IMR-90 (cell line): ENCODE measurements around the gene GBP3.
"Not testable (repeated sequence)": the region's sequence is repeated elsewhere in the genome, so short reads cannot be mapped to it uniquely, and the experiment has no call there.

Experiments
- BHLHE40 ChIP-seq: fragments of 150-350 bp; IDR thresholded peaks from 2 replicates; pipeline ENCODE4 v1.6.1; 2016; ENCODE audit warnings: mild to moderate bottlenecking, low read depth, low read length
- CEBPB ChIP-seq: IDR thresholded peaks from 2 replicates; pipeline ENCODE4 v1.6.1; 2012; ENCODE audit warnings: low read depth, low read length, improper control_type of control experiment
- CTCF ChIP-seq: conservative IDR thresholded peaks from 2 replicates; pipeline ENCODE4 v1.5.1; 2012; ENCODE audit warnings: mild to moderate bottlenecking, low read depth, low read length, improper control_type of control experiment
- ELK1 ChIP-seq: fragments of 150-350 bp; IDR thresholded peaks from 2 replicates; pipeline ENCODE4 v1.6.1; 2016; ENCODE audit warnings: low read depth, mild to moderate bottlenecking, low read length, moderate library complexity, borderline replicate concordance
- MAFK ChIP-seq: IDR thresholded peaks from 2 replicates; pipeline ENCODE4 v1.6.1; 2012; ENCODE audit warnings: low read depth, low read length, improper control_type of control experiment
- MAZ ChIP-seq: IDR thresholded peaks from 2 replicates; pipeline ENCODE4 v1.6.1; 2012; ENCODE audit warnings: low read depth, mild to moderate bottlenecking, low read length, improper control_type of control experiment, moderate library complexity, borderline replicate concordance
- NFE2L2 ChIP-seq: fragments of 150-350 bp; IDR thresholded peaks from 2 replicates; pipeline ENCODE4 v1.6.1; 2016; ENCODE audit warnings: low read depth, mild to moderate bottlenecking, low read length
- POLR2A ChIP-seq: IDR thresholded peaks from 2 replicates; pipeline ENCODE4 v1.6.1; 2012; ENCODE audit warnings: mild to moderate bottlenecking, low read depth, low read length
- RAD21 ChIP-seq: IDR thresholded peaks from 2 replicates; pipeline ENCODE4 v1.6.1; 2012; ENCODE audit warnings: low read length, improper control_type of control experiment
- RCOR1 ChIP-seq: IDR thresholded peaks from 2 replicates; pipeline ENCODE4 v1.6.1; 2012; ENCODE audit warnings: mild to moderate bottlenecking, low read length, improper control_type of control experiment; ENCODE audit not compliant: insufficient replicate concordance
- RFX5 ChIP-seq: IDR thresholded peaks from 2 replicates; pipeline ENCODE4 v1.8.0; 2012; ENCODE audit warnings: low read depth, mild to moderate bottlenecking, low read length, moderate library complexity
- SMC3 ChIP-seq: fragments of 150-350 bp; IDR thresholded peaks from 2 replicates; pipeline ENCODE4 v1.6.1; 2016; ENCODE audit warnings: low read depth, mild to moderate bottlenecking, antibody characterized with exemption, low read length, moderate library complexity

GRCh38 chr1:88981506-88981905 is 41.2 kb downstream of the GBP3 start:
- TF ChIP-seq CTCF, POLR2A, MAFK, RAD21, RCOR1, SMC3, NFE2L2, CEBPB, RFX5, ELK1, BHLHE40, MAZ: not testable (repeated sequence)
